ENCODE measurements around the gene NTPCR.

- no peak for TF ChIP-seq POLR2A (IDR thresholded peaks at IDR 0.05)
- no peak for TF ChIP-seq POLR2AphosphoS5 (IDR thresholded peaks at IDR 0.05; ENCODE audit: insufficient read depth in 1 of 2, low read depth in 1 of 2)
- TF ChIP-seq, protein P1, sequence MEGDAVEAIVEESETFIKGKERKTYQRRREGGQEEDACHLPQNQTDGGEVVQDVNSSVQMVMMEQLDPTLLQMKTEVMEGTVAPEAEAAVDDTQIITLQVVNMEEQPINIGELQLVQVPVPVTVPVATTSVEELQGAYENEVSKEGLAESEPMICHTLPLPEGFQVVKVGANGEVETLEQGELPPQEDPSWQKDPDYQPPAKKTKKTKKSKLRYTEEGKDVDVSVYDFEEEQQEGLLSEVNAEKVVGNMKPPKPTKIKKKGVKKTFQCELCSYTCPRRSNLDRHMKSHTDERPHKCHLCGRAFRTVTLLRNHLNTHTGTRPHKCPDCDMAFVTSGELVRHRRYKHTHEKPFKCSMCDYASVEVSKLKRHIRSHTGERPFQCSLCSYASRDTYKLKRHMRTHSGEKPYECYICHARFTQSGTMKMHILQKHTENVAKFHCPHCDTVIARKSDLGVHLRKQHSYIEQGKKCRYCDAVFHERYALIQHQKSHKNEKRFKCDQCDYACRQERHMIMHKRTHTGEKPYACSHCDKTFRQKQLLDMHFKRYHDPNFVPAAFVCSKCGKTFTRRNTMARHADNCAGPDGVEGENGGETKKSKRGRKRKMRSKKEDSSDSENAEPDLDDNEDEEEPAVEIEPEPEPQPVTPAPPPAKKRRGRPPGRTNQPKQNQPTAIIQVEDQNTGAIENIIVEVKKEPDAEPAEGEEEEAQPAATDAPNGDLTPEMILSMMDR (IDR thresholded peaks at IDR 0.05) = no peak
These were observed 35.2 kb upstream of the NTPCR start for GRCh38 chr1:232915212-232915611.

Measured in vagina (tissue), 2 donors.